SK-N-SH (cell line): ENCODE results near the gene DCHS1.

Source experiments
- CTCF ChIP-seq: fragments of 200-600 bp; sonication (generic); IDR thresholded peaks from 2 replicates; pipeline ENCODE4 v1.6.1; 2017; ENCODE audit warnings: antibody characterized with exemption, mild to moderate bottlenecking, moderate library complexity
- EP300 ChIP-seq, 2 experiments: IDR thresholded peaks; 2 replicates each; pipeline versions ENCODE4 v1.4.0 to v1.6.1; 2012; ENCODE audit warnings: borderline replicate concordance in 1 of 2, low read depth in 1 of 2, low read length in 1 of 2
- EZH2phosphoT487 ChIP-seq: fragments of 200-600 bp; sonication (generic); IDR thresholded peaks from 2 replicates; pipeline ENCODE4 v1.6.1; 2017; ENCODE audit warnings: low read depth, mixed run types, mild to moderate bottlenecking, antibody characterized with exemption, moderate library complexity, borderline replicate concordance
- FOXM1 ChIP-seq: IDR thresholded peaks from 2 replicates; pipeline ENCODE4 v1.4.0; 2012; ENCODE audit warnings: low read depth, mild to moderate bottlenecking
- GABPA ChIP-seq: IDR thresholded peaks from 2 replicates; pipeline ENCODE4 v1.4.0; 2012; ENCODE audit warnings: low read depth, mild to moderate bottlenecking
- JUND ChIP-seq: IDR thresholded peaks from 2 replicates; pipeline ENCODE4 v1.4.0; 2012
- POLR2AphosphoS5 ChIP-seq: IDR thresholded peaks from 2 replicates; pipeline ENCODE4 v1.6.1; 2012; ENCODE audit warnings: low read depth, low read length
- RAD21 ChIP-seq: IDR thresholded peaks from 2 replicates; pipeline ENCODE4 v1.6.1; 2012; ENCODE audit warnings: mild to moderate bottlenecking, low read length
- SMC3 ChIP-seq: IDR thresholded peaks from 2 replicates; pipeline ENCODE4 v1.6.1; 2012; ENCODE audit warnings: low read depth, low read length, improper control_type of control experiment
- TEAD4 ChIP-seq: IDR thresholded peaks from 2 replicates; pipeline ENCODE4 v1.4.0; 2012; ENCODE audit warnings: mild to moderate bottlenecking, borderline replicate concordance; ENCODE audit not compliant: insufficient read depth
- USF1 ChIP-seq: IDR thresholded peaks from 2 replicates; pipeline ENCODE4 v1.4.0; 2012; ENCODE audit warnings: low read depth, borderline replicate concordance
- USF2 ChIP-seq: fragments of 150-350 bp; IDR thresholded peaks from 2 replicates; pipeline ENCODE4 v1.6.1; 2017; ENCODE audit warnings: antibody characterized with exemption, low read length, low read depth, borderline replicate concordance

- TF ChIP-seq CTCF (no peak), POLR2AphosphoS5 (no peak), USF1 (no peak), USF2 (no peak), EZH2phosphoT487 (no peak), EP300 (IDR thresholded peaks at IDR 0.05; ENCODE audit: borderline replicate concordance in 1 of 2, low read depth in 1 of 2, low read length in 1 of 2) (no peak), GABPA (no peak), RAD21 (no peak), TEAD4 (no peak), JUND (no peak), SMC3 (no peak), FOXM1 (no peak)
These were observed 8.5 kb downstream of the DCHS1 start for GRCh38 chr11:6646918-6647679.
